Gastroesophageal sphincter (tissue), 4 donors: ENCODE data around the gene CAPN5. TPM values are rescaled to one million over a fixed set of nuclear protein-coding genes. Genes with fewer than 3 reads are reported as not detected.

Experiments
- ATAC-seq: fragments of 150-250 bp; one replicate; pipeline ENCODE4 v1.9.1; 2016; ENCODE audit warnings: mild to moderate bottlenecking, moderate library complexity
- H3K27ac ChIP-seq, 4 donors: fragments of 200-600 bp; sonication (generic) in 3 of 4; 1 replicate in 3 of 4; 2 replicates in 1 of 4; pipeline ENCODE4 v1.5.1; 2016 to 2019
- H3K27me3 ChIP-seq: fragments of 200-600 bp; sonication (generic); one replicate; pipeline ENCODE4 v1.5.1; 2019
- H3K36me3 ChIP-seq, 2 donors: fragments of 200-600 bp; sonication (generic); one replicate each; pipeline ENCODE4 v1.5.1; 2019; ENCODE audit warnings: control low read depth in 1 of 2
- H3K4me1 ChIP-seq, 3 donors: fragments of 200-600 bp; sonication (generic); 1 replicate in 2 of 3; 2 replicates in 1 of 3; pipeline ENCODE4 v1.5.1; 2016 to 2019; ENCODE audit warnings: control low read depth in 2 of 3
- H3K4me3 ChIP-seq, 2 donors: fragments of 200-600 bp; sonication (generic); one replicate each; pipeline ENCODE4 v1.5.1; 2019; ENCODE audit warnings: mild to moderate bottlenecking in 1 of 2, moderate library complexity in 1 of 2
- H3K9me3 ChIP-seq, 3 donors: fragments of 200-600 bp; sonication (generic); one replicate each; pipeline ENCODE4 v1.5.1; 2017 to 2019; ENCODE audit warnings: control low read depth in 2 of 3
- EP300 ChIP-seq: sonication (generic); formaldehyde crosslinking; IDR thresholded peaks from one replicate; pipeline ENCODE4 v1.6.1; 2017; ENCODE audit warnings: antibody characterized with exemption, mild to moderate bottlenecking
- POLR2A ChIP-seq, 2 donors: fragments of 450-650 bp; IDR thresholded peaks; one replicate each; pipeline ENCODE4 v1.6.1; 2017; ENCODE audit warnings: antibody characterized with exemption in 2 of 2, mild to moderate bottlenecking in 2 of 2, moderate library complexity in 1 of 2
- POLR2AphosphoS5 ChIP-seq: sonication (generic); formaldehyde crosslinking; IDR thresholded peaks from one replicate; pipeline ENCODE4 v1.6.1; 2017; ENCODE audit warnings: antibody characterized with exemption
- WGBS, 2 donors: methylation state at CpG; one replicate each; pipeline ENCODE4 v1.1.5; 2018; ENCODE audit warnings: low coverage in 1 of 2; 5-methylcytosine and 5-hydroxymethylcytosine counted together
- total RNA-seq, 4 donors: library from RNA; depleted of rRNA; stranded (reverse); fragments of >200 nt; gene quantifications; one replicate each; pipeline ENCODE4 v1.1.0, GENCODE V29; 2016
- TF ChIP-seq, protein P1 (sequence below), 4 experiments: fragments of 200-600 bp in 2 of 4; fragments of 450-650 bp in 2 of 4; sonication (generic) in 1 of 4; IDR thresholded peaks; one replicate each; pipeline ENCODE4 v1.5.1; 2017 to 2019; ENCODE audit warnings: antibody characterized with exemption in 4 of 4, mild to moderate bottlenecking in 2 of 4, moderate library complexity in 2 of 4

The CAPN5 gene
- total RNA-seq, 4 donors from 2014 or later: 4.1 to 9.4 (median 7.7) TPM

GRCh38 chr11:77156396-77157195, 89.8 kb downstream of the CAPN5 start:
- Histone ChIP-seq H3K4me3 (no peak overlapping the region), H3K9me3 (no peaks in the 10 kb centered on the region), H3K27me3 (no peaks in the 10 kb centered on the region), H3K4me1 (peaks cover 0 to 17% (median 0%) of the 10 kb centered on the region in 3 donors), H3K36me3 (no peaks in the 10 kb centered on the region), H3K27ac (no peak overlapping the region)
- 92 to 100% methylated on average over 1 to 21 of the region's 26 CpGs for WGBS, 2 donors
- no peak for TF ChIP-seq POLR2A (IDR thresholded peaks at IDR 0.05)
- ATAC-seq: no peak

GRCh38 chr11:77158041-77158695, 91.4 kb downstream of the CAPN5 start:
- Histone ChIP-seq H3K27ac (no peak overlapping the region), H3K9me3 (no peaks in the 10 kb centered on the region), H3K36me3 (no peaks in the 10 kb centered on the region), H3K27me3 (no peaks in the 10 kb centered on the region), H3K4me1 (peaks cover 0 to 16% (median 0%) of the 10 kb centered on the region in 3 donors), H3K4me3 (no peak overlapping the region)
- no peak for TF ChIP-seq POLR2AphosphoS5
- TF ChIP-seq, protein P1, sequence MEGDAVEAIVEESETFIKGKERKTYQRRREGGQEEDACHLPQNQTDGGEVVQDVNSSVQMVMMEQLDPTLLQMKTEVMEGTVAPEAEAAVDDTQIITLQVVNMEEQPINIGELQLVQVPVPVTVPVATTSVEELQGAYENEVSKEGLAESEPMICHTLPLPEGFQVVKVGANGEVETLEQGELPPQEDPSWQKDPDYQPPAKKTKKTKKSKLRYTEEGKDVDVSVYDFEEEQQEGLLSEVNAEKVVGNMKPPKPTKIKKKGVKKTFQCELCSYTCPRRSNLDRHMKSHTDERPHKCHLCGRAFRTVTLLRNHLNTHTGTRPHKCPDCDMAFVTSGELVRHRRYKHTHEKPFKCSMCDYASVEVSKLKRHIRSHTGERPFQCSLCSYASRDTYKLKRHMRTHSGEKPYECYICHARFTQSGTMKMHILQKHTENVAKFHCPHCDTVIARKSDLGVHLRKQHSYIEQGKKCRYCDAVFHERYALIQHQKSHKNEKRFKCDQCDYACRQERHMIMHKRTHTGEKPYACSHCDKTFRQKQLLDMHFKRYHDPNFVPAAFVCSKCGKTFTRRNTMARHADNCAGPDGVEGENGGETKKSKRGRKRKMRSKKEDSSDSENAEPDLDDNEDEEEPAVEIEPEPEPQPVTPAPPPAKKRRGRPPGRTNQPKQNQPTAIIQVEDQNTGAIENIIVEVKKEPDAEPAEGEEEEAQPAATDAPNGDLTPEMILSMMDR (IDR thresholded peaks at IDR 0.05): no peak
- TF ChIP-seq POLR2A (IDR thresholded peaks at IDR 0.05): no peak
- TF ChIP-seq EP300: no peak
- no peak for ATAC-seq
- 86 to 88% methylated on average over 3 to 8 of the region's 19 CpGs for WGBS, 2 donors

- TF ChIP-seq EP300 (no peak), POLR2AphosphoS5 (no peak), POLR2A (IDR thresholded peaks at IDR 0.05) (no peak)
- TF ChIP-seq, protein P1 (IDR thresholded peaks at IDR 0.05): no peak
- Histone ChIP-seq H3K27me3 (no peaks in the 10 kb centered on the region), H3K36me3 (no peaks in the 10 kb centered on the region), H3K9me3 (no peaks in the 10 kb centered on the region), H3K27ac (no peak overlapping the region), H3K4me3 (no peak overlapping the region), H3K4me1 (peaks cover 0 to 4% (median 0%) of the 10 kb centered on the region in 3 donors)
- 92% methylated on average over 2 of the region's 4 CpGs; no CpG with 5 or more reads in 1 of the 2 donors for WGBS, 2 donors
- ATAC-seq: no peak
These were observed 92.6 kb downstream of the CAPN5 start for GRCh38 chr11:77159219-77159936.

- Histone ChIP-seq H3K4me1 (no peaks in the 10 kb centered on the region), H3K4me3 (no peak overlapping the region), H3K36me3 (no peaks in the 10 kb centered on the region), H3K27me3 (no peaks in the 10 kb centered on the region), H3K9me3 (no peaks in the 10 kb centered on the region), H3K27ac (no peak overlapping the region)
- no peak for TF ChIP-seq POLR2A (IDR thresholded peaks at IDR 0.05)
- no peak for TF ChIP-seq EP300
- TF ChIP-seq, protein P1 (IDR thresholded peaks at IDR 0.05): no peak
- TF ChIP-seq POLR2AphosphoS5: no peak
- WGBS, 2 donors: 93 to 98% methylated on average over 3 to 11 of the region's 20 CpGs
- no peak for ATAC-seq
These were observed 93.2 kb downstream of the CAPN5 start for GRCh38 chr11:77159937-77160495.

- Histone ChIP-seq H3K36me3 (no peaks in the 10 kb centered on the region), H3K27me3 (no peaks in the 10 kb centered on the region), H3K9me3 (no peaks in the 10 kb centered on the region), H3K4me1 (no peaks in the 10 kb centered on the region), H3K27ac (no peak overlapping the region), H3K4me3 (no peak overlapping the region)
- ATAC-seq: no peak
- TF ChIP-seq POLR2AphosphoS5: no peak
- TF ChIP-seq, protein P1 (IDR thresholded peaks at IDR 0.05): no peak
- no peak for TF ChIP-seq POLR2A (IDR thresholded peaks at IDR 0.05)
- TF ChIP-seq EP300: no peak
- 77 to 92% methylated on average over 5 of the region's 6 CpGs for WGBS, 2 donors
These were observed 96.5 kb downstream of the CAPN5 start for GRCh38 chr11:77163271-77163670.
